ENCODE data around the gene RBM20.

Gene RBM20

DNA sequence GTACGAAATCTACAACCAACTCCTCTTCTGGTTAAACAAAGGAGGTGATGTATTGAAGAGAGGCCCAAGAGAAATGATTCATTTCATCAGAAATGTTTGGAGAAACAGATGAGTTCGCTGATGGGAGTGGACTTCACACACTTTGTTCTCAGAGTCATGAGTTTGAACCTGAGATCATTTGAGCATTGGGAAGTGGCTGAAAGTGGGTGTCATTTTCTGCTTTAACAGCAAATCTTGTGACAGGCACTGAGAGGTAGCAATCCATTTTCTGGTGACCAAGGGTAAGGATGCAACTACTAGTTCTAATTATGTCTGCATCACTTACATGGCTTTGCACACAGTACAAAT lies 51.4 kb downstream of the RBM20 start:
- Histone ChIP-seq H3K36me3 (no peaks in the 10 kb centered on the region), H3K9me3 (no peaks in the 10 kb centered on the region), H3K4me1 (ENCODE audit: control insufficient read depth in 1 of 2, insufficient read depth in 1 of 2, low read depth in 1 of 2, low read length in 1 of 2) (no peaks in the 10 kb centered on the region), H3K4me3 (ENCODE audit: low read depth in 1 of 2, low read length in 1 of 2) (no peak overlapping the region), H3K27ac (no peak overlapping the region), H3K27me3 (no peaks in the 10 kb centered on the region)
- TF ChIP-seq, protein P1, sequence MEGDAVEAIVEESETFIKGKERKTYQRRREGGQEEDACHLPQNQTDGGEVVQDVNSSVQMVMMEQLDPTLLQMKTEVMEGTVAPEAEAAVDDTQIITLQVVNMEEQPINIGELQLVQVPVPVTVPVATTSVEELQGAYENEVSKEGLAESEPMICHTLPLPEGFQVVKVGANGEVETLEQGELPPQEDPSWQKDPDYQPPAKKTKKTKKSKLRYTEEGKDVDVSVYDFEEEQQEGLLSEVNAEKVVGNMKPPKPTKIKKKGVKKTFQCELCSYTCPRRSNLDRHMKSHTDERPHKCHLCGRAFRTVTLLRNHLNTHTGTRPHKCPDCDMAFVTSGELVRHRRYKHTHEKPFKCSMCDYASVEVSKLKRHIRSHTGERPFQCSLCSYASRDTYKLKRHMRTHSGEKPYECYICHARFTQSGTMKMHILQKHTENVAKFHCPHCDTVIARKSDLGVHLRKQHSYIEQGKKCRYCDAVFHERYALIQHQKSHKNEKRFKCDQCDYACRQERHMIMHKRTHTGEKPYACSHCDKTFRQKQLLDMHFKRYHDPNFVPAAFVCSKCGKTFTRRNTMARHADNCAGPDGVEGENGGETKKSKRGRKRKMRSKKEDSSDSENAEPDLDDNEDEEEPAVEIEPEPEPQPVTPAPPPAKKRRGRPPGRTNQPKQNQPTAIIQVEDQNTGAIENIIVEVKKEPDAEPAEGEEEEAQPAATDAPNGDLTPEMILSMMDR (IDR thresholded peaks at IDR 0.05), result no peak

GRCh38 chr10:110696436-110696835 lies 52.3 kb downstream of the RBM20 start:
- Histone ChIP-seq H3K4me3 (ENCODE audit: low read depth in 1 of 2, low read length in 1 of 2) (no peak overlapping the region), H3K4me1 (ENCODE audit: control insufficient read depth in 1 of 2, insufficient read depth in 1 of 2, low read depth in 1 of 2, low read length in 1 of 2) (no peaks in the 10 kb centered on the region), H3K27me3 (no peaks in the 10 kb centered on the region), H3K27ac (no peak overlapping the region), H3K36me3 (no peaks in the 10 kb centered on the region), H3K9me3 (no peaks in the 10 kb centered on the region)
- TF ChIP-seq, protein P1 (IDR thresholded peaks at IDR 0.05), result no peak

DNA sequence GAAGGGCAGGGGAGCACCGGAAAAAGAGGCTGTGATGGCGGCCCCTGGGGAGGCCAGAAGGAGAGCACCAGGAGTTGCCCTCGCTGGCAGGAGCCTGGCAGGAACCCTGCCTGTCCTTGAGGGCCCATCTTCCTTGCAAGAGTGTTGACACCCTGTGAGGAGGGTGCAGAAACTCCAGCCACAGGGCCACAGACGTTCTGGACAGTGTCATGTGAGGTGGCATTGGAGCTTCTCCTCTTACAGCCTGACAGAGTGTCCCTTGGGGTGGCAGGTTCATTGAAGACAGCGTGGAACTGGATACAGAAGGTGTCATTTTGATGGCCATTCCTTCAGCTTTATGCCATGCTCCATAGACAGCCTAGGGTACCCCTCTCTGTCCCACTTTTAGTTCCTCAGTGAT lies 54.2 kb downstream of the RBM20 start:
- no peaks in the 10 kb centered on the region for H3K27me3 ChIP-seq
- H3K27ac ChIP-seq, result no peak overlapping the region
- H3K9me3 ChIP-seq, result no peaks in the 10 kb centered on the region
- H3K4me3 ChIP-seq (ENCODE audit: low read depth in 1 of 2, low read length in 1 of 2), result no peak overlapping the region
- no peaks in the 10 kb centered on the region for H3K4me1 ChIP-seq (ENCODE audit: control insufficient read depth in 1 of 2, insufficient read depth in 1 of 2, low read depth in 1 of 2, low read length in 1 of 2)
- TF ChIP-seq, protein P1 (IDR thresholded peaks at IDR 0.05), result no peak
- no peaks in the 10 kb centered on the region for H3K36me3 ChIP-seq

DNA sequence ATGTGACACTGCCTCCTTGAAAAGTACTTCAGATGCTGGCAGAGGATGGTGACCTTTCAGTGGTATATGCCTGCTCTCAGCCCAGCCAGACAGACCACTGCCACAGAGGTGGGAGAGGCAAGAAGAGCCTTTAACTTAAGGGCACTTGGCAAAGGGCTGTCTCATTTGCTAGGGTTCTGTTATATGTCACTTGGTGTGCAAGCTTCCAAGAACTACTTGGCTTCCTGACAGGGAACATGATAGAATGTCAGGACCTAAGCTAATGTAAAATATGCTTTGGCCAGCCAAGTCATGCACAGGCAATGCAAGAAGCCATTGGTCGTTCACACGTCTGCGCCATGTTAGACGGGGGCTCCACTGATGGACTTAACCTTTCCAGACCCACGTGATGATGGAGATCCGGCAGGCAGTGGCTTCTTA lies 54.7 kb downstream of the RBM20 start:
- Histone ChIP-seq H3K9me3 (no peaks in the 10 kb centered on the region), H3K27me3 (no peaks in the 10 kb centered on the region), H3K36me3 (no peaks in the 10 kb centered on the region), H3K4me1 (ENCODE audit: control insufficient read depth in 1 of 2, insufficient read depth in 1 of 2, low read depth in 1 of 2, low read length in 1 of 2) (no peaks in the 10 kb centered on the region), H3K27ac (no peak overlapping the region), H3K4me3 (ENCODE audit: low read depth in 1 of 2, low read length in 1 of 2) (no peak overlapping the region)
- TF ChIP-seq, protein P1 (IDR thresholded peaks at IDR 0.05), result no peak

DNA sequence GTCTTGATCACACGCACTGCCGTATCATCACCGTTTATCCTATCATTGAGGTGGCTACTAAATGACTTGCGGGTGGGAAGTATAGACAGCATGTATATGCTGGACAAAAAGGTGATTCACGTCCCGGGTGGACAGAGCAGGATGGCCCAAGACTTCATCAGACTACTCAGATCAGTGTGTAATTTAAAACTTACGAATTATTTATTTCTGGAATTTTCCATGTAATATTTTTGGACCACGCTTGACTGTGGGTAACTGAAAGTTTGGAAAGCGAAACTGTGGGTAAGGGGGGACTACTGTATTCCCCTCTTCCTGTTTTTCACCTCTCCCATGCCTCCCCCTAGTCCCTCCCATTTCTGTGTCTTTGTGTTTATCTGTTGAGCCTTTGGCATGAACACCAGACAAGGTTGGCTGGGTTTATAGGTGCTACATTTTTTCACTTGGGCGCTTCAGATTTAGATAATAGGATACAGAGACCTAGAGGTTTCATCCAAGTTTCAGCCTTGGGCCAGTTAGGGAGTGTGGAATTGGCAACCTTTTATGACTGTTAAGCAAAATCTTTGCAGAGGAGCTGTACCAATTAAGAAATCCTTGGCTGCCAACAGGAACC lies 55.8 kb downstream of the RBM20 start:
- Histone ChIP-seq H3K9me3 (no peaks in the 10 kb centered on the region), H3K36me3 (no peaks in the 10 kb centered on the region), H3K4me1 (ENCODE audit: control insufficient read depth in 1 of 2, insufficient read depth in 1 of 2, low read depth in 1 of 2, low read length in 1 of 2) (no peaks in the 10 kb centered on the region), H3K4me3 (ENCODE audit: low read depth in 1 of 2, low read length in 1 of 2) (no peak overlapping the region), H3K27me3 (no peaks in the 10 kb centered on the region), H3K27ac (no peak overlapping the region)
- TF ChIP-seq, protein P1 (IDR thresholded peaks at IDR 0.05), result no peak
